COLO668 (cell line): Measurements from ENCODE around the gene NKX1-2.
A peak's percentile ranks its signal among the peaks of the same experiment; 100 is the strongest.

Experiments
- DNase-seq: peaks from one replicate; lab custom pipeline; 2025; ENCODE audit not compliant: unreplicated experiment; lab: John Stamatoyannopoulos, UW

NKX1-2 gene

DNA sequence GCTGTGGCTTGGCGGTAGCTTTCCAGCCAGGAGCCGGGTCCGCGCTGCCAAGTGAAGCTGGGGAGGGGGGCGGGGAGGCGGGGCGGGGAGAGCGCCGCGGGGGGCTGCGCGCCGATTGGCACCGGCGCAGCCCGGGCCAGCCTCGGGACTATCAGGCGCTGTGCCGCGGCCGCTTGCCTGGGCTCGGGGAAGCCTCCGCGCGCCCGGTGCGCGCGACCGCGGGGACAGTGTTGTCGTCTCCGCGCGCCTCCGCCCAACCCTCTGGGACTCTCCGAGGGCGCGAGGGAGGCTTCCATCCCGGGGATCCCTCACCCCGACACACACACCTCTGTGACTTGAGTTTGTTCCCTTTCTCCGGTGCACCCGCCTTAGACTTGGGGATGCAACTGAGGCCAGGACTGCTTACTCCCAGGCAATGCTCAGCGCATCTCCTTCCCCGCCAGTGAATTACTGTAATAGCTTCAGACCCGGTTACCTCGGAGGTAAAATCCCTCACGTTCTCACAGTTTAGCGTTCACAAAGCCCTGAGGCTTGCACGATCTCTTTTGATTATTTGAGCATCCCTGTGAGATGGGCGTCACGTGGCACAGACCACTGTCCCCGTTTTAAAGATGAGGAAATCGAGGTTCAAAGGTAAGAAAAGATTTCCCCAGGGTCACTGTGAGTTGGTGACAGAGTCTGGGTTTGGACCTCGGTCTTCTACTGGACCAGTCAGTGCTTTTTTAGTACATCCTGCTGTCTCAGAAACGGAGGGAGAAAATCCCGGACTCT lies at the start of gene NKX1-2:
Gene NKX1-2 (minus strand): TSS at position 24 of the 771 bp plus-strand sequence. CDS start 92 bp downstream, outside the sequence.
- DNase-seq = peak; percentile 37

DNA sequence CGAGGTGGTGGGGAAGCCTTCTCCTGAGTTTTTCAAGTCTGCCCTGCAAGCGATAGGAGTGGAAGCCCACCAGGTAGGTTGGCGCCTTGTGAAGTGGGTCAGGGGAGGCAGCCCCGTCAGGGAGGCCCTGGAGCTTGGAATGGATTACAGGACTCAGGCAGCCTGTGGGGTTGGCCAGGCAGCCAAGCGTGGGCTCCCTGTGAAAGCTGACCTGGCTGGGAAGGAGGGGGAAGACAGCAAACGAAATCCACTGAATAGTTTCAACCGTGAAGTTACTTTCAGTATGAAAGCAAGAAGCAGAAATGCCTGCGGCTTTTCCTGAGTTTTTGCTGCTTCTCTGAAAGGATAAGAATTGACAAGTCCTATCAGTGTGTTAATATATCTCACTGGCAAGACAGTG lies 48.2 kb upstream of the NKX1-2 start:
- no peak for DNase-seq

- DNase-seq = no peak
These were observed 47.5 kb upstream of the NKX1-2 start for GRCh38 chr10:124497196-124497881.

DNA sequence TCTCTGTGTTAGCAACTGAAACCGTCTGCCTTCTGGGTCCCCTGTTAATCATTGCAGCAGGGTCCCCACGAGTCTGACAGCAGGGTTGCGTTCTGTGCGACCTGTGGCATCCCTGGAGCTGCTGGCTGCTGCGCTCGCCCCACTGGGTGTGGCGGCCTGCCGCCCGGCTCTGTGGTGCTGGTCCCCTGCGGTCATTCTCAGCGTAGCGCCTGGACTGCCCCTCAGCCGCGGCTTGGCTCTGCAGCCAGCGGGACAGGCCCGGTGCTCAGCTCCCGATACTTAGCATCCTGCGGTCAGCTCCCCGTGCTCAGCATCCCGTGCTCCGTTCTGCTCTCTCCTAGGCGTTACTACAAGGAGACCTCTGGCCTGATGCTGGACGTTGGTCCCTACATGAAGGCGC lies 46.8 kb upstream of the NKX1-2 start:
- no peak for DNase-seq

GRCh38 chr10:124496150-124496549 lies 46.3 kb upstream of the NKX1-2 start:
- DNase-seq = no peak

GRCh38 chr10:124495725-124496124 lies 45.9 kb upstream of the NKX1-2 start:
- no peak for DNase-seq

DNA sequence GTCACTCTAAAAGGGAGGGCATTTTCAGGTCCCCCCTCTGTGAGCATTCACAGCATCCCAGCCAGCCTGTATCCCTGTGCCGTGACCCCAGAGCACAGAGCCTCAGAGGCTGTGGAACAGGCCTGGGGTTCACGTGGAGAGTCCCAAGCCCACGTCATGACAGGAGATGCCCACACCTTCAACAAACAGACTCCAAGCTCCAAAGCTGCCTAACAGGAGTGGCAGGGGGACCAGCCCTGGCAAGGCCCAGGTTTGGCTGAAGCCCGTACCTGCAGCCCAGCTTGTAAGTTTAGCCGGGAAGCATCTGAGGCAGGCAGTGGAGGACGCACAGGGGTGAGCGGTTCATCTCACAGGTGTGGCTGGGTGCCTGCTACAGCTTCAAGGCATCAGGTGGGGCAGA lies 45.3 kb upstream of the NKX1-2 start:
- DNase-seq = no peak

GRCh38 chr10:124494046-124494807 lies 44.4 kb upstream of the NKX1-2 start:
- no peak for DNase-seq

DNA sequence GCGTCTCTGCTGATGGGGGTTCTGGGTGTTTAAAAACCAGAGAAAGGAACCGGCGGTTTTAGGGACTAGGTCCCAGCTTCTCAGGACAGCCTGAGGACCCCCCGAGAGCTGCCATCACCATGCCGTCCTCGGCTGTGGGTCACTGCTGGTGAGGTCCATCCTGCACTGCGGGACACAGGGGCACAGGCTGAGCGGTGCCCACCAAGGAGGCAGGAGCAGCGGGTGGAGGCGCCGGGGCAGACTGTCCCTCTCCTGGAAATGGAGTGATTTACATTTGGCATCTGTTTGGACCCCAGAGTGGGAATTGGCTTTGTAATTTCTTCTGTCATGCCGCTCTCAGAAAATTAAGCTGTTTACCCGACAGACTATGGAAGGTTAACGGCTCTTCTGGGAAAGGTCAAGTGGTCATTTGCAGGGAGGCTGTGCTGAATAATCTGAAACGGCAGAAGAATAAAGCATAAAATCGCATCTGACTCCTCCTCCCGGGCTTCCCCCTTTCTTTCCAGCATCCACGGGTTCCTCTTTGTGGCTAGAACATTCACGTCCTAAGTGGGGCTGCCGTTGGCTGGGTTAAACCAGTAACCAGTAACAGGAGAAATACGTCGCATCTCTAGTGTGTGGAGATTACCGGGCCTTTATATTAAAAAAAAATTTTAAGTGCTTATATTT lies 43.5 kb upstream of the NKX1-2 start:
- DNase-seq = no peak

DNA sequence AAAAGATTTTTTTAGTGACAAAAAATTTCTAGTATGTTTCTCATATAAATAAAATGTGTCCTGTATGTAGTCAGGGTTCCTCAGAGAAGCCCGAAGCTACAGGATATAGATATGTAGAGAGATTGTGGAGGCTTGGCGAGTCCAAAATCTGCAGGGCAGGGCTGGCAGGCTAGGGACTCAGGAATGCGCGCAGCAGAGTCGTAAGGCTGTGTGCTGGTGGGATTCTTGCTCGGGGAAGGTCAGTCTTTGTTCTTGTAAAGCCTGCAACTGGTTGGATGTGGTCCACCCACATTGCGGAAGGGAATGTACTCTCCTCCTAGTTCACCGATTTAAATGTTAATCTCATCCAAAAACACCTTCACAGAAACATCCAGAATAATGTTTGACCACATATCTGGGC lies 42.4 kb upstream of the NKX1-2 start:
- DNase-seq = no peak

DNA sequence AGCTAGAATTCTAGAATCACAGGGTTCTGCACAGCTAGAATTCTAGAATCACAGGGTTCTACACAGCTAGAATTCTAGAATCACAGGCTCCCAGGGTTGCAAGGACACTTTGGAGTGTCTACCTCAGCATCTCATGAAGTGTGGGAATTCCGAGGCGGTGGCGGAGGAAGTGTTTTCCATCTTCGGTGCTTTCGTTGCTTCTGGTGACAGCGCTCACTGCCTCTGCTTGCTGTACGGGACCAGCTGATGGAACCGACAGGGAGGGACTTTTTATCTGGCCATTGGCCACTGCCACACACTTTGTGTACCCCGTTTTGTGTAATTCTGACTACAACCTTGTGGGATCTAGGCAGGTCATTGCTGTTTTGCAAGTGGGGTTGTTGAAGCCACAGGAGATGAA lies 41.3 kb upstream of the NKX1-2 start:
- no peak for DNase-seq

- DNase-seq = no peak
These were observed 36.8 kb upstream of the NKX1-2 start for GRCh38 chr10:124486635-124487034.

DNA sequence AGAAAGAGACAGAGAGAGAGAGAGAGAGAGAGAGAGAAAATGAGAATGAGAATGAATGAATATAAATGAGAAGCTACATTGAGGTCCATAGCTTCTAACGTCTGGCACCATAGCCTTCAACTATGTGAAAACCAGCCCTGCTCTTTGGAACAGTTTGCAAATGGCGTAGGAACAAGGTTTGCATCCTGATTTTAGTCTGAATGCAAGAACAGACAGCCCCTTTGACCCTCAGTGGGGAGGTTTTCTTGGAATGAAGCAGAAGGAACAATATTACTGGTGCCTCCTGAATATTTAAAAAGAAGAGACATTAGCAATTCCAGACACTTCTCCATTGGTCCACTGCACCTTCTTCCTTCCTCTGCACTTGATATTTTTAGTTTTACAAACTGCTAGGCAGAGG lies 34.8 kb upstream of the NKX1-2 start:
- DNase-seq = no peak

DNA sequence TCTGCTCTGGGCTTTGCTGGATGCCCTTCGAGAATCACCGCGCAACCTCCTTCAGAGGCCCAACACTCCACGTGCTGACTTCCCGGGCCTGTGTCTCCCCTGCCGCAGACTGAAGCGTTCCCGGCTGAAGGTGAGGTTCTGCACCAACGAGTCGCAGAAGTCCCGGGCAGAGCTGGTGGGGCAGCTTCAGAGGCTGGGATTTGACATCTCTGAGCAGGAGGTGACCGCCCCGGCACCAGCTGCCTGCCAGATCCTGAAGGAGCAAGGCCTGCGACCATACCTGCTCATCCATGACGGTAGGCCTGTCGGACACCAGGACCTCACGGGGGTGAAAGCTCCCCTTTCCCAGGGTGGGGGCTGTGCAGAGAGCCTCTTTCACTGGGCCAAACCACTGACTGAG lies 34.2 kb upstream of the NKX1-2 start:
- DNase-seq = no peak

DNA sequence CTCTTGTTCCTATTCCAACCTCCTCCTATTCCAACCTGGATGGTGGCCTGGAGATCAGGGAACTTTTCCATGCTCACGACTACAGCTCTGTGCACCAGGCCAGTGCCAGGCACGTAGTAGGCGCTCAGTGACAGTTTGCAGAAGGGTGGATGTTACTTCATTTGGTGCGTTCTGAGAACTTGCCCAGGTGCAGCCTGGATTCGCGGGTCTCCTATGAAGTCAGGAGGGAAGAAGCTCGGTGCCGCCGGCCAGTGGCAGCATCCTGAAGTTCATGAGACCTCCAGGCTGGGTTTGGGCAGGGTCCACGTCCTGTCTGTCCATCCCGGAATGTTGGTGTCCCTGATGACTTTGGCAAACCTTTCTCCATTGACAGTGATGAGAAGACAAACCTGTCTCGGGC lies 33.0 kb upstream of the NKX1-2 start:
- no peak for DNase-seq

DNA sequence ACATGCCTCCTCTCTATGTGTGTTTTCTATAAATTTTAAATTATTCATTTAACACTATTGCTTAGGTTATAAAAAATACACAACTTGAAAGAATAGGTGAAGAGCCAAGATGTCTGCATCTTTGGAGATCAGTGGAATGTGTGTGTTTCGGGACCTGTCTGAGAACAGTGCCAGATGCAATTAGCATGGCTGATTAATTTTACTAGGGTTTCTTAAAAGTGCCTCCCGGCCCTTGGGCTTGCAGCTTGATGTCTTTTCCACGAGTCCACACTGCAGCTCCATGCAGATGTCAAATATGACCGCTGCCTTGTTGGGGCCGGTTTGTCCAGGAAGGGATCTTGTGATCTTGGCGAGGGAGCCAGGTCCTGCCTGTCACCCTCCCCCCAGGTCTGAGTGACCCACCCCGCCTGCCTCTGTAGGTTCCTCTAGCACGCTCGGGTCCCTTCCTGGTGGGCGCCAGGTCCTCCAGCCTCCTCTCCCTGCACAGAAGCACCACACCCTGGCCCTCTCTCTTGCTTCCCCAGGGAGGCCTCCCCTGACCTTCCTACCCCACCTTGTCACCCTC lies 32.5 kb upstream of the NKX1-2 start:
- DNase-seq = no peak

- DNase-seq = no peak
These were observed 31.9 kb upstream of the NKX1-2 start for GRCh38 chr10:124481717-124482116.

DNA sequence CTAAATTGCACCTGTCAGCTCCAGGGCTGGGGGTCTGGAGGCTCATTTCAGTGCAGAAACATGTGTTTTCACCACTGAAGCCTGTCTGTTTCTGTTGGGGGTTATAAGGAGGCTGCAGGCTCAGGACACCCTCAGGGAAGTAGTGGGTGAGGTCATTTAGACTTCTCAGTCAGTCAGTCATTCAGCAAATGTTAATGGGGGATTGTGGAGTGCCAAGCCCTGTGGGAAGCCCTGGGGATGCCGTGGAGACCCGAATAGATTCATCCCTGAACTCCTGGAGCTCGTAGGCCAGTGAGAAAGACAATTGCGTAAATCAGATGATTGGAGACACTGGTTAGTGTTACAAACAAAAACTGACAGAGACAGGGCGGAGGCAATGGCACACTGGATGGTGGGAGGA lies 31.0 kb upstream of the NKX1-2 start:
- no peak for DNase-seq

GRCh38 chr10:124478515-124478914 lies 28.7 kb upstream of the NKX1-2 start:
- peak; percentile 8 for DNase-seq

- DNase-seq = no peak
These were observed 28.0 kb upstream of the NKX1-2 start for GRCh38 chr10:124477614-124478363.
